ENCODE data around the gene PADI6. TPM values are rescaled to one million over a fixed set of nuclear protein-coding genes. Genes with fewer than 3 reads are reported as not detected.

Gene PADI6
- total RNA-seq, 4 donors from 2014 or later = not detected

- no peak for TF ChIP-seq CTCF (IDR thresholded peaks at IDR 0.05; ENCODE audit: low read depth)
Measured at GRCh38 chr1:17405898-17406759, 34.1 kb downstream of the PADI6 start.

GRCh38 chr1:17409391-17409811 lies 37.4 kb downstream of the PADI6 start:
- TF ChIP-seq CTCF (IDR thresholded peaks at IDR 0.05; ENCODE audit: low read depth) = no peak

- no peak for TF ChIP-seq CTCF (IDR thresholded peaks at IDR 0.05; ENCODE audit: low read depth)
Measured at GRCh38 chr1:17412093-17412870, 40.3 kb downstream of the PADI6 start.

GRCh38 chr1:17414022-17414421 lies 42.0 kb downstream of the PADI6 start:
- no peak for TF ChIP-seq CTCF (IDR thresholded peaks at IDR 0.05; ENCODE audit: low read depth)

- TF ChIP-seq CTCF (IDR thresholded peaks at IDR 0.05; ENCODE audit: low read depth) = no peak
Measured at GRCh38 chr1:17416389-17416788, 44.4 kb downstream of the PADI6 start.

GRCh38 chr1:17419626-17420328 lies 47.8 kb downstream of the PADI6 start:
- no peak for TF ChIP-seq CTCF (IDR thresholded peaks at IDR 0.05; ENCODE audit: low read depth)
